Stimulated activated CD4-positive, alpha-beta T cell treated with anti-CD3 and anti-CD28 coated beads, Interleukin-1b, Interleukin-23, amount 100 ng/mL, for 24 hours (primary cell): ENCODE measurements around the gene POMGNT2.

Source experiments
- DNase-seq, 4 experiments: peaks; one replicate each; pipeline ENCODE4 v3.0.0-alpha.2; 2020; ENCODE audit warnings: low read depth in 4 of 4, low spot score in 1 of 4

The POMGNT2 gene

DNA sequence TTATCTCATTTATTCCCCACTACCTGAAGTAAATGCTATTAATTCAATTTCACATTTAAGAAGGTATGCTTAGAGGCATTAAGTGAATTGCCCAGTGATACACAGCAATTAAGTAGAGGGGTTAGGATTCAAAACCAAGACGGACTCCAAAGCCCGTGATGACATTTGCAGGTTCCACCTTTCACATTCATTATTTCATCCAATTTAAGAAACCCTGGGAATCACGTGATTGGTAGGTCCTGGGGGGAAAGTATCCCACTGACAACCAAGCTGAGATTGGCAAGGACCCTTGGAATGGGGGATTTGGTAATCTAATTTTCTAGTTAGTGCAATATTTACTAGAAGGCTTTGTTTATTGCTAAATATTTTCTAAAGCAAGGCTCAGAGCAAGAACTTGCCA lies 1.8 kb downstream of the POMGNT2 start:
- DNase-seq, result no peak

DNA sequence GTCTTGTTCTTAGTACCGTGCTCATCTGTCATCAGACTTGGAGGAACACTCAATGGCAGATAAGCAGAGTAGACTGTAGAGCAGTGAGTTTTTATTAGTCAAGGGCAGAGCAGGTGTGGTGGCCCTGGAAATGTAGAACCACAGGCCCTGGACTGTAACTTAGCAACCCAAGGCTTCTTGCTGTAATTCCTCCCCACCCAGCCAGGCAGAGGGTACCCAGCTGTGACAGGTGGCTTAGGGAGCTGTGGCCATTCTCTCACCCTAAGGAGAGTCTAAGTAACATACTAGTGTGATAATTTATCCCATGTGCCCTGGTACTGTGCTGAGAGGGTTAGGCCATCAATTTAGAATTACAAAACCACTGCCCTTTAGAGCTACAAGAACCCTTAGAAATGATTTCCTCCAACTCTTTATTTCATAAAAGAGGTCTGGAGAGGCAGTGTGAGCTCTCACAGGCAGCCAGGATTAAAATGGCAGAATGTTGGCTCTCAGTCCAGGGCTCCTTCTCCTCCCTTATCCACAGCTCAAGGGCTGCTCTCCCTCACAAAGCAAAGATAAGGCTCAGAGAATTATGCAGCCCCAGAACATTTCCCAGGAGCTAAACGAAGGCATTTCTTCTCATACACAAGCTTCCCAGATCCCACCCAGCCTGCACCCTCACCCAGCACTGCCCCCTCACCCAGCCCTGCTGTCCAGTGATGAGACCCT lies 3.0 kb downstream of the POMGNT2 start:
- no peak for DNase-seq

DNA sequence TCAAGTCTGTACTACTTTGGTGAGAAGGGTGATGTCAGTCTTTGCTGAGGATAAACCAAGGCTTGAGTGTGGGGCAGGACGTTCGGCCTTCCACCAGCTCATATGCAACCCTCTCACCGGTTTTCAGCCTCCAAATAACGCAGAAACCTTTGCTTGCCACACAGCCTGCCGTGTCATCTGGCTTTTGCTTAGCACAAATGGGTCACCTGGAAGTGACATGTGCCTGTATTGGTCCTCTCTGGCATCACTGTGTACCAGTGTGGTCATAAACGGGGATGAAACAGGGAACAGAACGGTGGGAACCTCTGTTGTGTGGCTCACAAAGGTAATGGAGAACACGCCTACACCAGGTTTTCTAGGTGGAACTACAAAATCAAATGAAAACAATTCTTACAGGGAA lies 7.1 kb downstream of the POMGNT2 start:
- no peak for DNase-seq

DNA sequence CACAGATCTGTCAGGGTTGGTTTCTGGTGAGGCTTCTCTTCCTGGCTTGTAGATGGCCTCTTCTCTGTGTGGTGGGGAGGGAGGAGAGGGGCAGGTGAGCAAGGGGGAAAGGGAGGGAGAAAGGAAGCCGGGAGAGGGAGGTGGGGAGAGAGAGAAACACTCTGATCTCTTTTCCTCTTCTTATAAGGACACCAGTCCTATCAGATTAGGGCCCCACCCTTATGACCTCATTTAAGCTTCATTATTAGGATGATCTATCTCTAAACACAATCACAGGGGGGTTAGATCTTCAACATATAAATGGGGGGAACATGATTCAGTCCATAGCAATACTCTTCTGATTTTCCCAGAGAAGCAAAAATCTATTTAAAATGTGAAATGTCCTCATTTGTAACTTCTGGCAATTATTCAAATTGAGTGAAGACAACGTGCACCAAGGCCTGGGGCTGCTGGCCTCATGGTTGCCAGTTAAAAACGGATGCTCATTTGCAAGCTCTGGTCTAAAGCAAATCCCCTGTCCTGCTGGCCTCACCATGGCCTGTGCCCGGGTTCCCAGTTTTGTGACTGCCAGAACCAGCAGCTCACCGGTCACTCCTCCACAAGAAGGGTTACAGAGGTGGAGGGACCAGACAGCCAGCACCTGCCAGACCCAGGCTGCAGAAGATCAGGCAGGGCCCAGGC lies 8.3 kb downstream of the POMGNT2 start:
- no peak for DNase-seq

DNA sequence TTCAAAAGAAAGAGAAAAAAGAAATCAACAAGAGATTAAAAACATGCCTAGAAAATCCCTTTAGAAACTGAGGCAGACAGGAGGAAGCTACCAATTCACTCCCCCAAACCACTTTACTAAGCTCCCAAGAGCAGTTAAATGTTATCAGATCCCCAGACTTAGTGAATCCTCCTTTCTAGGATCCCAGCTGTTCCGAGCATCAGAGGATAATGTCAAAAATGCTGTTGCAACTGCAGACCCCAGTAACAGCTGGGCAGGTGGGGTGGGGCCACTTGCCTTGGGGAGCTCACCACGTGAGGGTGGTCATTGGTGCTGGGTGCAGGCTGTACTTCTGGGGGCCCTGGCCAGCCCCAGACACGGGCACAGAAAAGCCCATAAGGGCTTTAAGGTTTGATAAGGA lies 9.1 kb downstream of the POMGNT2 start:
- no peak for DNase-seq

DNA sequence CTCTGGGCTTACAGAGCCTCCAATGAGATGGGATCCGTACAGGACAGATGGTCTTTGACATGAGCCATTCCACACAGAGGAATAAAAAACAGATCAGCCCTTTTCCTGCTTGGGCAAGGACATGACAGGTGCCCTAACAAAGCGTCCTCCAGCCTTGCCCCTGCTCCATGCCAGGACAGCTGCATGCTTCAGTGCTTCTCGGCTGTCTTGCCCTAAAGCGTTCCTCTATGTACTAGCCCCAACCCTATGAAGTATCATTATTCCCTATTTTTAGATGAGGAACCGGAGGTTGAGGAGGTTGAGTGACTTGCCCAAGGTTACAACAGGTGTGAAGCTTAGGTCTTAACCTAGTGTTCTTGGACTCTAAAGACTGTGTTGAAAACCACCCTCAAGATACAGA lies 10.5 kb downstream of the POMGNT2 start:
- DNase-seq, result no peak

DNA sequence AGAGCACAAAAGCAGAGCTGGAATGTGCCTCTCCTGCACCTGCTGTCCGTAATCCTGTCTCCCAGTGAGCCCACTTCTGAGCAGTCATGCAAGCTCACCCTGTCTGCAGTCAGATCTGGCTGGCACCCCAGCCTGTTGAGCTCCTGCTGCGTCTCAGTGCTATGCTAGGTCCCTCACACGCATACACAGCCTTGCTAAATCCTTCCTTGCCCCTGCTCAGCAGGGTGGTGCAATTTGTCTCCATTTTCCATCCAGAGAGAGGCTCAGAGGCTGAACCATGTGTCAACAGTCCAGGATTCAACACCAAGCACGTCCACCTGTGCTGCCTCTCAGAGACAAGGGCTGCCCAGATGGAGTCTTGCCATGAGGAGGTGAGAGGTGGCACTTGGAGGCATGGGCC lies 11.0 kb downstream of the POMGNT2 start:
- no peak for DNase-seq

DNA sequence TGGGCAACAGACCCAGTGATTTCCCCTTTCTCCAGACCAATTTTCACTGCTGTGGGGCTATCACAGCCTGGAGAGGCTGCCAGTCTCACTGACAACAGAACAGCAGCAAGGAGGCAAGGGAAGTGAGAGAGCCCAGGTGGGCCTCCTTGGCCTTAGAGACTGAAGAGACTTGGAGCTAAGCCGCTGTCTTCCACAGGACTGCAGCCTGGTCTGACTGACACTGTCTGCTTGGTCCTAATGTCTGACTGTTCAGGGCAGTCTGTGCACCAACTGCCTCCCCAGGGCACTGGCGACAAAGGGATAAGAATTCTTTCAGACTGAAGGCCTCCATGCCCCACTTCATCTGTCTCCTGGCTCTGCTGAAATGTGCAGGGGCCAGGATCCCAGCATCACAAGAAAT lies 11.5 kb downstream of the POMGNT2 start:
- DNase-seq, result no peak

DNA sequence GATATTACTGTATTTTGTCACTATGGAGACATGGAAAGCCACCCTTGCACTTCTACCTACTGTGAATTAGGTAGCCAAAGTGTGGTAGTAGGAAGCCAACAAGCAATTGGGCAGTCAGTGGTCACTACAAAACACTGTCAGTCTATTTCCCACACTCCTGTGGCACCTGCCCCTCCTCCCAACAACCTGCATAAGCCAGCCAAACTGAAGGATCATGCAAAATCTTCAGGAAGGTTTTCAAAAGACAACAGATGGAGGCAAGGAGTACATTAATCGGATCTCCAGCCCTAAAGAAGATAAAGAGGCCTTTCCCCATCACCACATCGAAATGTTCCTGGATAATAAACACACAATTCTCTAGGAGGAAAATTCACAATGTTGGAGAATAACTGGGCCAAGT lies 11.9 kb downstream of the POMGNT2 start:
- no peak for DNase-seq

DNA sequence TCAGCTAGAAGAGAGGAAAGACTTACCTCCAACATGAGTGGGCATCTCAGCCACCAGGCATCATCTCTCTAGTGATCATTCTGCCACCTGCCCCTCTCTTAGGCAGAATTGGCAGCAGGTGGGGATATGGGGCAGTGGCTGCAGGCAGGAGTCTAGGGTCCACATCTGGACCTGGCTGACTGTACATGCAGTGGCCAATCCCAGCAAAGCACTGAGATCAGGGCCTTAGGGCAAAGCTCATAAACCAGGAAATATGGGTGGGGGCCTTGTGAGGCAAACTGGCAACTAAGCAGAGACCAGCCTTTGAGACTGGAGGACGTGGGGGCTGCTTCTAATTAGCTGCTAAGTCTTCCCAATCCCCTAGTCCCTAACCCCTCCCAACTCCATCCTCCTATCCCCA lies 12.9 kb downstream of the POMGNT2 start:
- DNase-seq, result no peak

DNA sequence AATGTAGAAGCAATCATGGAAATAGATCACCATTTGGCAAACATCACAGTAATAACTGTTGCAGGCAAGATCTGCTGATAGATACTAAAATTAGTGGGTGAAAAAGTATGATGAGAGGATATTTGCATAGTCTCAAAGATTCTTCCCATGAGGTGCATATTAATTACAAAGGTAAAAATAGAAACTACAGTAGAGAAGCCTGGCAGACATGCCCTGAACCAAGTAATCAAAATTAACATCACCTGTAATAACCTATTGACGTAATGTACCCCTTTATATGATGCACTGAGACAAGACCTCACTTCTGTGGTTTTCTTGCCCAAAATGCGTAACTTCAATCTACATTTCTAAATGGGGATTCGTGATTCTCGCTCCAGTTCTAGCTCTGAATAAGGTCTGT lies 14.4 kb downstream of the POMGNT2 start:
- DNase-seq, result no peak

DNA sequence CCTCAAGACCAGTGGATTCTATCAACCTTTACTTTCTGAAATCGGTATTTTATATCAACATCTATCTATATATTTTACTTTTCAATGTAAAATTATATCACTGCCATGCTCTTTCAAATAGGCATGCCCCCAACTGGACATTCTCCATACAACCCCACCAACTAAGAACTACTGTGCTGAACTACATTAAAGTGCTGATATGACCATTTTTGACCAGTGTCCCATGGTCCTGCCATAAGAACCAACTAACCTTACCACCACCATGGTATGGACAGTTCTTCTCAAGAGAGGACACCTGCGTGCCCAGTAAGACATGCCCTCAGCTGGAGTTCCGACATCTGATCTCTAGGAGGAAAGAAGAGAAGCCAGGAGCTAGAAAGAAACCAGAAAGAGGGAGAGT lies 15.6 kb downstream of the POMGNT2 start:
- DNase-seq, result no peak

DNA sequence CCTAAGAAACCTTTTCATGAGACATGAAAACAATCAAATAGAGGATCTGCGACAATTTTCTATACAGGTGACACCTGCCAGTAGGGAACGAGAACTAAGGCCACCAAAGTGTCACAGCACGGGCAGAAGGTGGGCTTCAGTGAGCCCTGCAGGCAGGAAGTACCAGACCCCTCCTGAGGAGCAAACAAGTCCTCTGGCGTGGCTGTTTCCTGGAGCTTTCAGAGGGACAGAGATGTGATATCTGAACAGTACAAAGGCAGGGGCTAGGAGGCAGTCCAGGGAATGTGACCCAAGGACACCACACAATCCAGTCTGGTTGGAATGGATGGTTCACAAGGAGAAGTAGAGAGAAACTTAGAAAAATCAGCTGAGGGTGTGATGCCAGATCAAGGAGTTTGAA lies 16.8 kb downstream of the POMGNT2 start:
- DNase-seq, result no peak

DNA sequence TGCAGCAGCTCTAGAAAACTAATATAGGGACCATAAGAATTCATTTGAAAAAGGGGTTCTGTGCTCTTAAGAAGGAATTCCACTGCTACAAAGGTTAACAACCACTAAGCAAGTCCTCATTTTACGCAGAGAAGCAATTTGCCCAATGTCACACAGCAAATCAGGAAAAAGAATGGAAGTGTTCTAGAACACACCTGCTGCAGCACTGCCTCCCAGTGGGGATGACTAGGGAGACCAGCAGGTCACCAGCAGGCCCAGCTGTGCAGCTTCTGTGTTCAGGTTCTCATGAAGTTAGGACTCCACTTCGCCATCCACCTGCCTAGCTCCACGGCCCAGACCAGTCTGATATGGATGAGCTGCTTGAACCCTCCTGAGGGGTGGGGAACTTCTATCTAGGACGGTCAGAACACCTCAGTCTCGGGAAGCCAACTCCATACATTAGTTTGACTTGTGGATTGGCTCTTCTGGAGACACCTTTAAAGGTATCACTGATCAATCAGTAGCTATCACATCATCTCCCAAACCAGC lies 18.6 kb downstream of the POMGNT2 start:
- DNase-seq, result no peak

DNA sequence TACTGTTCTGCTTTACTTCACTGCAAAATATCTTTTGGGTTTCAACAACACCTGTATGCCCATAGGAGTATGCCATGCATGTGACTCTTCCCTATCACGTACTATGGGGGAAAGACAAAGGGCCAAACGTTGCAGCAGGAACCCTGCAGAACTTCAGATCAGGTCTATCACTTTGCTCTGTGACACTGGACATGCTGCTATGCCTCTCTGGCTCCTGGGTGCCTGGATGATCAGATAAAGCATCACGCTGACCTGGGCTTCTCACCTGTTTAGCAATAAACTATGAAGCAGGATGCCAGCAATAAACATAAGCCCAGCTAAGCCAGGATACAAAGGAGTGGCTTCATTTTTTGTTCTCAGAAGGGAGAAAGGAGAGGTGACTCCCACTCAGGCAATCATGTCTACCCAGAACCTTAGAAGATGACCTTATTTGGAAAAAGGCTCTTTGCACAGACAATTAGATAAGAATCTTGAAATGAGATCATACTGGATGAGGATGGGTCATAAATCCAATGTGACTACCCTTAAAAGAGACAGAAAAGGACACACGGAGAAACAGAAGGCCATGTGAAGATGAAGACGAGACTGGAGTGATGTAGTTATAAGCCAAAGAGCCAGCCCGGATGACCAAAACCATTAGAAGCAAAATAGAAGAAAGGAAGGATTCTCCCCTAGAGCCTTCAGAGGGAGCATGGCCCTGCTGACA lies 19.3 kb downstream of the POMGNT2 start:
- no peak for DNase-seq

DNA sequence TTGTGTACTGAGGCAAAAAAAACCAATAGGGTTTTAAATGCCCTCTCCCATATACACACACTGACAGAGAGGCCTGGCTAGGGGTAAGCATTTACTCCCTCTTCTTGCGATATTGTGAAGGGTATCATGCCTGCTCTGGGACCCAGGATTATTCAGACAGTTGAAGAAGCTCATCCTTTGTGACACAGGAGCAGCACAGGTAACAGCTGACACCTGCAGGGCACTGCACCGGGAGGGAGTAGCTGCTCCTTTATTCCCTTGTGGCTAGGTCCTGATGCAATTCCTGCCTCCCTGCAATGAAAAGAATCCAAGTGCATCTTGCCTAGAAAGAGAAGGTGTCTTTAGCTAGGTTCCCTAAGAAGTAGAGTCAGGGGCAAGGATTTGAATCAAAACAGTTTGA lies 23.4 kb downstream of the POMGNT2 start:
- no peak for DNase-seq

DNA sequence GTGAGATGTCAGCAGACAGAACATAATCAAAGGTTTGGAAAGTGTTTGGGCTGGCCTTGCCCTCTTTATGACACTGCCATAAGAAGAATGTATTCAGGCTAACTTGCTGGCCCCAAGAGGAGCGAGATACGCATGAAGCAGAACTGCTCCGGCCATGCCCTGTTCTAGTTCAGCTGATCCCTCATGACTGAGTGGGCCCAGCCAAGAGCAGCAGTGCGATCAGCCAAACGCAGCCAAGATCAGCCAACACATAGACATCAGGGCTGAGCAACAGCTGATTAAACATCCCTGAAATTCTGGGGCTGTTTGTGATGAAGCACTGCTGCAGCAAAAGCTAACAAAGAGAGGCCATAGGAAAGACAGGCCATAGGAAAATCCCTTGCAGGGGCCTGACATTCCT lies 24.1 kb downstream of the POMGNT2 start:
- DNase-seq, result no peak

DNA sequence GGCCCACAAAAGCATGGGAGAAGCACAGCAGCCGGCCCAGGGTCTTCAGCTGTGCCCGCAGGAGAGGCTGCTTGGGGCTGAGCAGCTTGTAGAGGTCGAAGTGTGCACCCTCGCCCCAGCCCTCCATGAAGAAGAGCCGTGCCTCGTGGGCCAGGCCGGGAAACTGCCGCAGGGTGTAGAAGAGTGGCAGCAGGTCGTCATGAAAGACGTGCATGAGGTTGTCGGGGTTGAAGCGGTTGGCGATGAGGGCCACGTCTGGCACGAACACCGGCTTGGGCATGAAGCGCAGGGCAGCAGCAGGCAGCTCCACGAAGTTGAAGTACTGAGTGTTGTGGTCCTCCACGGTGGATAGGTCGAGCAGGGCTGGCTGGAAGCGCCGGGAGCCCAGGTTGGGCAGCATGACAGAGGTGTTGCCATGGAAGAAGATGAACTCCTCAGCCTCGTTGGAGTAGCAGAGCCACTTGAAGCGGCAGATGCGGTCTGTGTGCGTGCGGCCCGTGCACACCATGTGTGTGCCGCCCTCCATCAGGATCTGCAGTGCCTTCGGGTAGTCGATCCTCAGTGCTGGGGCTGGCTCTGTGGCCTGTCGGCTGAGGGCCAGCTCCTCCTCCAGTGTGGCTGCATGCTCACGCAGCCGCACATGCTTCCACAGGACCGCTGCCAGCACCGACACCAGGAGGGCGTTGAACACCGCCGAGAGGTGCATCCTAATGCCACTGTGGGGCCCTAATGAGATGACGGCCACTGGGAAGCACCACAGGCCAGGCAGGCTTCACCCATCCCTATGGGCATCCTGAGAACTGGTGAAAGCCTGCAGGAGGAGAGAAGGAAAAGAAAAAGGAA lies 24.9 kb downstream of the POMGNT2 start:
- no peak for DNase-seq

DNA sequence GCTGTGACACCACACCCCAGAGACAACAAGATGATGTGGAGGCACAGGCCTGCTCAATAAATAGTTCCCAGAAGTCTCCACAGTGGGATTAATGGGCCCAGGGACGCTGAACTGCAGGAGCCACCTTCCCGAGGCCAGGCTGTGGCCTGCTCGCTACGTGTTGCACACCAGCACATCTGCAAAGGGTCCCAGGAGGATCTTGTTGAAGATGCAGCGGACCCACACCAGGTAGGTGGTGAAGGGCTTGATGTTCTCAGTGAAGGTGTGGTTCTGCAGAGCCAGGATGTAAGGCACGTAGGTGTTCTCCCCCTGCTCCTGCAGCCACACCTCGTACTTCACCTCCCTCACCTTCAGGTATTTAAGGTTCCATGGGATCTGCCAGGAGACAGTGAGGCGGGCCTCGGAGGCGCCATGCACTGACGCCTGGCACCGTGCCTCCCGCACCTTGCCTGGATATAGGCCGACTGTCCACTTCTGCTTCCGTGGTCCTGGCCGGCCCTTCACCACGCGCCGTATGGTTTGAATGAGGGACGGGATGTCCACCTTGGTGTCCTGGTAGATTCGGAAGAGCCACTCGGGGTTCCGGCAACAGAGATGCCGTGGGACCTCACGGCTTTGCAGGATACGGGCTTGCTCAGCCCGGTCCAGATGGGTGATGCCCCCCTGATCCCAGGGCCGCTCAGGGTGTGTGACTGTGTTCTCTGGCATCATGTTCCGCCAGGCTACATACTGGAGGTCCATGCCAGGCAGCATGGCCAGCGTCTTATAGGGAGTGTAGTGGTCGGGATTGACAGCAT lies 26.1 kb downstream of the POMGNT2 start:
- DNase-seq, result no peak

DNA sequence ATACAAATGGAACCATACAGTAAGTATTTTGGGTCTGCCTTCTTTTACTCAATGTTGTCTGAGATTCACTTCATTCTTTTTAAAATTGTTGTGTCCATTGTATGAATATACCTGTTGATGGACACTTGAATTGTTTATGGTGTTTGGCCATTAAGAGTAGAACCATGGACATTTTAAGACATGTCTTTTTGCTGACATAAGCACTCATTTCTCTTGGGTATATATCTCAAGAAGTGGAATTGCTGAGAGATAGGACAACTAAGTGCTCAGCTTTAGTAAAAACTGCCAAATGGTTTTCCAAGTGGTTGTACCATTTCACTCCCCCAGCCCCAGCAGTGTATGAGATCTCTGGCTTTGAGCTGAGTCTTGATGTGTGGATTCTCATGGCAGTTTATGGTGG lies 28.2 kb downstream of the POMGNT2 start:
- no peak for DNase-seq

DNA sequence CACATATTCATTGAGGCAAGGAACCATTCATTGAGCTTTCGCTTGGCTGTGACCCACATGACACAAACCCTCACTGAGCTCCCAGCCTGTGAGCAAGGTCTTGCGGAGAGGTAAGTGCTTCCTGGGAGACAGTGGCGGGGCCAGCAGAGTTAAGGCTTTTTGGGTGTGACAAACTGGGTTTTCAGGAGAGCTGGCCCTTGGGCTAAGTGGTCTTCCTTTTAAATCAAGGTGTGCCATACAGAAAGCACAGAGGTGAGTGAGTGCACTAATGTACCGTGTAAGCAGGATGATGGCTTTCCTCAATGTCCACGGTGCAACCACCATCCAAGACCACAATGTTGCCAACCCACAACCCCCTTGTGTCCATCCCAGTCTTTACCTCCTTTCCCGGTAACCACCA lies 28.6 kb downstream of the POMGNT2 start:
- no peak for DNase-seq
